K562 (cell line): ENCODE results near the gene ZBP1. TPM values are rescaled to one million over a fixed set of nuclear protein-coding genes. Genes with fewer than 3 reads are reported as not detected.

Source experiments
- ATAC-seq: fragments of 200-7000 bp; cut with Tn5 transposase; 3 replicates; pipeline ENCODE4 v1.9.1; 2020; ENCODE audit warnings: moderate library complexity
- BruUV-seq: library from RNA; stranded (reverse); fragments of 400-500 nt; replicated peaks from 2 replicates; lab custom pipeline; 2021; lab: Mats Ljungman, UMichigan
- CTCF ChIA-PET: fragments of 300-600 bp; formaldehyde crosslinking; extraction: SDS; loops from one replicate; lab custom pipeline; 2021; ENCODE audit warnings: low intra/inter-chr PET ratio; lab: Yijun Ruan, JAX
- POLR2A ChIA-PET: fragments of 300-600, 350-650 bp; sonication (Branson Sonifier 250); formaldehyde crosslinking; extraction: SDS; loops from one replicate; lab custom pipeline; 2021; ENCODE audit warnings: antibody characterized with exemption, inconsistent platforms; lab: Yijun Ruan, JAX
- DNase-seq, 4 experiments: peaks; one replicate each; pipeline versions ENCODE4 v3.0.0 to v3.0.0-alpha.2; 2011 to 2018; ENCODE audit warnings: low spot score in 3 of 4, mixed read lengths in 3 of 4; ENCODE audit errors: extremely low read depth in 1 of 4
- FAIRE-seq: peaks from 2 replicates; lab custom pipeline; 2011; peaks lifted over from hg19 to GRCh38; lab: Jason Lieb, UNC
- H2AFZ ChIP-seq: 2 replicates; pipeline ENCODE4 v1.6.0; 2011; ENCODE audit warnings: low read depth, low read length, control low read depth, inconsistent platforms
- H3K27ac ChIP-seq: fragments of 200-600 bp; 3 replicates; pipeline ENCODE4 v1.8.0; 2011; ENCODE audit warnings: low read depth, mild to moderate bottlenecking, control low read depth, inconsistent platforms, low read length, moderate library complexity, mixed read lengths; ENCODE audit errors: extremely low read depth
- H3K27me3 ChIP-seq, 2 experiments: fragments of 300-600 bp in 1 of 2; 2 replicates in 1 of 2; 3 replicates in 1 of 2; pipeline versions ENCODE4 v1.6.0 to v1.8.0; 2011; ENCODE audit warnings: inconsistent platforms in 2 of 2, low read length in 2 of 2, mild to moderate bottlenecking in 1 of 2, mixed read lengths in 1 of 2, moderate library complexity in 1 of 2; ENCODE audit not compliant: control insufficient read depth in 2 of 2, insufficient read depth in 2 of 2
- H3K36me3 ChIP-seq: fragments of 300-600 bp; 3 replicates; pipeline ENCODE4 v1.8.0; 2011; ENCODE audit warnings: mild to moderate bottlenecking, low read length, inconsistent platforms; ENCODE audit not compliant: control insufficient read depth, insufficient read depth
- H3K4me1 ChIP-seq, 2 experiments: fragments of 200-600 bp in 1 of 2; replicated peaks in 1 of 2; 2 replicates in 1 of 2; 3 replicates in 1 of 2; pipeline versions ENCODE4 v1.5.1 to v1.8.0; 2011; ENCODE audit warnings: inconsistent platforms in 2 of 2, low read length in 2 of 2, mild to moderate bottlenecking in 1 of 2, mixed read lengths in 1 of 2, moderate library complexity in 1 of 2; ENCODE audit not compliant: control insufficient read depth in 2 of 2, insufficient read depth in 2 of 2
- H3K4me2 ChIP-seq: 2 replicates; pipeline ENCODE4 v1.6.1; 2011; ENCODE audit warnings: low read length, control low read depth, inconsistent platforms, mixed read lengths; ENCODE audit not compliant: insufficient read depth
- H3K4me3 ChIP-seq: fragments of 200-600 bp; sonication (generic), shearing (Covaris generic); 2 replicates; pipeline ENCODE4 v1.5.1; 2016; ENCODE audit warnings: control low read depth, inconsistent platforms
- H3K79me2 ChIP-seq: fragments of 200-600 bp; 3 replicates; pipeline ENCODE4 v1.8.0; 2011; ENCODE audit warnings: low read length, inconsistent platforms; ENCODE audit not compliant: control insufficient read depth, insufficient read depth
- H3K9ac ChIP-seq, 2 experiments: 2 replicates each; pipeline versions ENCODE4 v1.6.0 to v1.6.1; 2011; ENCODE audit warnings: low read depth in 2 of 2, low read length in 2 of 2, control low read depth in 1 of 2, inconsistent platforms in 1 of 2, mild to moderate bottlenecking in 1 of 2, mixed read lengths in 1 of 2; ENCODE audit not compliant: insufficient read depth in 1 of 2
- H3K9me1 ChIP-seq: one replicate; pipeline ENCODE4 v1.6.0; 2011; ENCODE audit warnings: inconsistent platforms, mild to moderate bottlenecking, low read length, moderate library complexity; ENCODE audit not compliant: control insufficient read depth, insufficient read depth
- H3K9me3 ChIP-seq: replicated peaks from 2 replicates; pipeline ENCODE4 v1.5.1; 2011; ENCODE audit warnings: low read depth, low read length, inconsistent platforms; ENCODE audit not compliant: control insufficient read depth, insufficient read depth
- H4K20me1 ChIP-seq: replicated peaks from 2 replicates; pipeline ENCODE4 v1.6.1; 2011; ENCODE audit warnings: low read length, inconsistent platforms, mixed read lengths; ENCODE audit not compliant: control insufficient read depth, insufficient read depth
- ATF6 ChIP-seq: sonication (generic); formaldehyde crosslinking; IDR thresholded peaks from 2 replicates; pipeline ENCODE4 v1.4.0; 2020; ENCODE audit warnings: mild to moderate bottlenecking, missing genetic modification reagents
- BDP1 ChIP-seq: IDR thresholded peaks from 3 replicates; pipeline ENCODE4 v1.6.1; 2011; ENCODE audit not compliant: insufficient read length, insufficient read depth
- CHCHD3 ChIP-seq: fragments of 250-450 bp; sonication (Bioruptor Pico); IDR thresholded peaks from 2 replicates; pipeline ENCODE4 v2.1.2; 2022; ENCODE audit warnings: mild to moderate bottlenecking
- CREB3L1 ChIP-seq: fragments of 450-650 bp; IDR thresholded peaks from 2 replicates; pipeline ENCODE4 v1.6.1; 2014; ENCODE audit warnings: low read depth, mild to moderate bottlenecking, moderate library complexity, borderline replicate concordance
- E2F4 ChIP-seq: sonication (generic); formaldehyde crosslinking; IDR thresholded peaks from 2 replicates; pipeline ENCODE4 v1.8.0; 2022; ENCODE audit warnings: mild to moderate bottlenecking, low read depth, missing genetic modification reagents
- FOS ChIP-seq: IDR thresholded peaks from 3 replicates; pipeline ENCODE4 v1.6.1; 2011; ENCODE audit not compliant: insufficient read length; ENCODE audit errors: extremely low read depth
- HDAC3 ChIP-seq: fragments of 450-650 bp; IDR thresholded peaks from 2 replicates; pipeline ENCODE4 v1.6.1; 2018; ENCODE audit warnings: borderline replicate concordance, mild to moderate bottlenecking, moderate library complexity; ENCODE audit not compliant: partially characterized antibody
- JUN ChIP-seq, 2 experiments: sonication (generic) in 1 of 2; formaldehyde crosslinking in 1 of 2; IDR thresholded peaks; 2 replicates each; pipeline versions ENCODE4 v1.6.1 to v1.8.0; 2012 to 2022; ENCODE audit warnings: borderline replicate concordance in 2 of 2, mild to moderate bottlenecking in 2 of 2, improper control_type of control experiment in 1 of 2, low read depth in 1 of 2, low read length in 1 of 2, missing genetic modification reagents in 1 of 2
- NR3C1 ChIP-seq: sonication (generic); formaldehyde crosslinking; IDR thresholded peaks from 2 replicates; pipeline ENCODE4 v1.8.1; 2022; ENCODE audit warnings: missing genetic modification reagents
- PHF20 ChIP-seq: fragments of 450-650 bp; IDR thresholded peaks from 2 replicates; pipeline ENCODE4 v1.6.1; 2018; ENCODE audit not compliant: partially characterized antibody
- SMARCB1 ChIP-seq: IDR thresholded peaks from 2 replicates; pipeline ENCODE4 v1.6.1; 2011; ENCODE audit warnings: improper control_type of control experiment, low read depth; ENCODE audit not compliant: insufficient read length
- SRSF7 ChIP-seq: fragments of 200-400 bp; formaldehyde crosslinking; optimal IDR thresholded peaks from 2 replicates; pipeline ENCODE3; 2017; ENCODE audit warnings: mild to moderate bottlenecking, low read depth, low read length
- TBL1XR1 ChIP-seq, 2 experiments: IDR thresholded peaks; 2 replicates each; pipeline ENCODE4 v1.6.1; 2012; ENCODE audit warnings: improper control_type of control experiment in 2 of 2, low read length in 2 of 2, mild to moderate bottlenecking in 1 of 2
- TCF7 ChIP-seq: sonication (generic); IDR thresholded peaks from 2 replicates; pipeline ENCODE4 v1.6.1; 2016; ENCODE audit warnings: antibody characterized with exemption, borderline replicate concordance
- ZNF184 ChIP-seq: sonication (generic); formaldehyde crosslinking; IDR thresholded peaks from 2 replicates; pipeline ENCODE4 v1.5.0; 2020; ENCODE audit warnings: missing genetic modification reagents
- ZNF785 ChIP-seq: fragments of 250-450 bp; sonication (Bioruptor Pico); IDR thresholded peaks from 2 replicates; pipeline ENCODE4 v1.4.0; 2020; ENCODE audit warnings: mild to moderate bottlenecking
- WGBS: fragments of 100-300 bp; shearing (Covaris generic); methylation state at CpG from one replicate; pipeline ENCODE4 v1.1.6; 2016; ENCODE audit warnings: low coverage, mixed read lengths; ENCODE audit not compliant: insufficient coverage; ENCODE audit errors: missing lambda C conversion rate; 5-methylcytosine and 5-hydroxymethylcytosine counted together
- in situ Hi-C: fragments of 300-500 bp; cut with MboI; formaldehyde crosslinking; loops from 4 replicates; pipeline ENCODE4 v1.15.0; 2018; ENCODE audit warnings: inconsistent platforms, mixed read lengths
- intact Hi-C: fragments of 100-400 bp; cut with micrococcal nuclease; formaldehyde crosslinking; loops from 2 replicates; pipeline ENCODE4 v1.14.2; 2022
- polyA plus RNA-seq, 8 experiments: library from polyadenylated mRNA; depleted of rRNA in 4 of 8; stranded (reverse) in 5 of 8; unstranded in 3 of 8; fragments of >200 nt; fragmentation: Nextera tagmentation in 2 of 8; fragmentation: Illumina TruSeq in 1 of 8; extraction: Ambion mirVana in 2 of 8; extraction: Trizol in 1 of 8; gene quantifications; 2 replicates each; pipeline versions ENCODE4 v1.2.1 to v1.2.3, GENCODE V29; 2011 to 2014; ENCODE audit warnings: inconsistent platforms in 1 of 8, missing spikeins in 1 of 8
- total RNA-seq, 7 experiments: library from RNA; depleted of rRNA in 6 of 7; stranded (reverse); fragments of >200 nt in 6 of 7; fragmentation: Illumina TruSeq in 2 of 7; extraction: Trizol in 2 of 7; gene quantifications; 2 replicates each; pipeline versions ENCODE4 v1.2.1 to v1.2.3, GENCODE V29; 2011 to 2021; ENCODE audit warnings: low replicate concordance in 1 of 7

The ZBP1 gene
- total and polyA plus RNA-seq, 9 of the 15 experiments (the other 6 are each of a cell fraction or from before 2014, with no cell fraction given): not detected

- no peaks in the 10 kb centered on the region for H3K79me2 ChIP-seq
- FAIRE-seq: no peak
- H3K4me3 ChIP-seq: no peak overlapping the region
- no peak for DNase-seq
- WGBS: 3% methylated on average over 14 of the region's 18 CpGs
- no peak overlapping the region for H3K27ac ChIP-seq
- H4K20me1 ChIP-seq: peaks cover 4% of the 10 kb centered on the region; the same call in 1 of the 2 replicates
- H3K9me3 ChIP-seq: no peaks in the 10 kb centered on the region
- H3K4me1 ChIP-seq: peaks cover 0 to 3% of the 10 kb centered on the region in 2 experiments; a peak in 2 of 5 replicates
- ChIA-PET POLR2A (interaction anchor here (0.6 to 1.4 kb wide), 4 partner anchors 9 to 94 kb away, joined by 3 to 4 read pairs (median 3); no protein-coding TSS in a partner anchor), CTCF (no interaction called here)
- no peak overlapping the region for H2AFZ ChIP-seq
- no peaks in the 10 kb centered on the region for H3K9me1 ChIP-seq
- in situ Hi-C loops (loop anchor here (25.0 kb wide), 1 partner anchor 602 kb away; no protein-coding TSS in a partner anchor), intact Hi-C loops (no loop called here)
- no peak for ATAC-seq
- no TSS peak for BruUV-seq
- H3K4me2 ChIP-seq: no peak overlapping the region
- H3K9ac ChIP-seq: no peak overlapping the region; a peak in 1 of 4 replicates
- H3K36me3 ChIP-seq: no peaks in the 10 kb centered on the region
- H3K27me3 ChIP-seq: peaks cover 16 to 54% of the 10 kb centered on the region in 2 experiments; a peak in 4 of 5 replicates
- no peak for TF ChIP-seq HDAC3
- TF ChIP-seq E2F4 (CRISPR knock-in tag): no peak
- no peak for TF ChIP-seq TBL1XR1 (IDR thresholded peaks at IDR 0.05; ENCODE audit: low read length in 2 of 2)
- TF ChIP-seq ZNF184: no peak
- TF ChIP-seq TCF7: no peak
- no peak for TF ChIP-seq NR3C1 (CRISPR knock-in tag)
- TF ChIP-seq CREB3L1: no peak
- no peak for TF ChIP-seq JUN (IDR thresholded peaks at IDR 0.05; ENCODE audit: borderline replicate concordance, low read depth, low read length)
- no peak for TF ChIP-seq JUN (CRISPR knock-in tag; IDR thresholded peaks at IDR 0.05; ENCODE audit: borderline replicate concordance)
- TF ChIP-seq SRSF7: no peak
- TF ChIP-seq BDP1: no peak
- no peak for TF ChIP-seq PHF20
- no peak for TF ChIP-seq ATF6 (CRISPR knock-in tag)
- no peak for TF ChIP-seq CHCHD3
- no peak for TF ChIP-seq ZNF785 (CRISPR knock-in tag)
- TF ChIP-seq SMARCB1: no peak
- no peak for TF ChIP-seq FOS
These were observed 9.8 kb downstream of the ZBP1 start for GRCh38 chr20:57610261-57610952.
